ENCODE measurements around the gene CSF3. TPM values are rescaled to one million over a fixed set of nuclear protein-coding genes. Genes with fewer than 3 reads are reported as not detected.

CSF3 gene
- total and polyA plus RNA-seq, 11 donors: 0.14 to 1.3 (median 0.63) TPM; not detected in 7

GRCh38 chr17:40056379-40057015 is 41.3 kb downstream of the CSF3 start:
- Histone ChIP-seq H3K4me1 (peaks cover 0 to 39% (median 24%) of the 10 kb centered on the region in 12 donors), H3K27ac (peak overlapping the region in 11 of 12 donors; percentile 18 to 82 (median 76)), H3K36me3 (peaks cover 0 to 19% (median 16%) of the 10 kb centered on the region in 9 donors), H3K9me3 (no peaks in the 10 kb centered on the region), H3K4me3 (no peak overlapping the region), H3K27me3 (no peaks in the 10 kb centered on the region)
- no peak for TF ChIP-seq POLR2A (IDR thresholded peaks at IDR 0.05)
- no peak for TF ChIP-seq CTCF (IDR thresholded peaks at IDR 0.05)
- peak in 2 of 5 donors; percentile 32 to 52 for DNase-seq
- intact Hi-C loops (cut with DNase I): no loop called here
- peak in 3 of 4 donors; percentile 9 to 28 (median 11) for ATAC-seq
- WGBS, 4 donors: 61 to 77% (median 66%) methylated on average over 6 of the region's 6 CpGs

GRCh38 chr17:40058186-40058784 is 43.0 kb downstream of the CSF3 start:
- intact Hi-C loops (cut with DNase I): no loop called here
- Histone ChIP-seq H3K27me3 (no peaks in the 10 kb centered on the region), H3K4me3 (peak overlapping the region in 3 of 12 donors; percentile 2 to 30 (median 15)), H3K27ac (peak overlapping the region; percentile 11 to 85 (median 77)), H3K9me3 (no peaks in the 10 kb centered on the region), H3K36me3 (peaks cover 0 to 2% (median 0%) of the 10 kb centered on the region in 9 donors), H3K4me1 (peaks cover 0 to 40% (median 27%) of the 10 kb centered on the region in 12 donors)
- WGBS, 4 donors: 43 to 61% (median 51%) methylated on average over 8 of the region's 8 CpGs
- peak in 1 of 4 donors; percentile 25 for ATAC-seq
- TF ChIP-seq POLR2A (IDR thresholded peaks at IDR 0.05) (no peak), CTCF (IDR thresholded peaks at IDR 0.05) (no peak)
- peak in 2 of 5 donors; percentile 6 to 57 for DNase-seq

DNA sequence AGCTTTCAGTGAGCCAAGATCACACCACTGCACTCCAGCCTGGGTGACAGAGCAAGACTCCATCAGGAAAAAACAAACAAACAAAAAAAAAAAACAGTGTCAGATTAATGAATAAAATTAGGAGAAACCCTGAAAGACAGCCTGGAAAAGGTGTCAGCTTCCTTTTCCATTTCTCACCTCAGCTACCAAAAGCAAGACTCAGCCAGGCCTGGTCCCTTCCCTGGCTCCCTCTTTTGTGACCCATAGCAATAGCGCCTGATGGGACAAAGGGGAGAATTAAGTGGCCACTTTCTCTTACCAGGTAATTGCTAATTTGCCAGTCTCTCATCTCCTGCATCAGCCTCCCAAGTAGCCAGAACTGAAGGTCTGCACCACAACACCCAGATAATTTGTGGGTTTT is 43.6 kb downstream of the CSF3 start:
- no peaks in the 10 kb centered on the region for H3K27me3 ChIP-seq
- H3K9me3 ChIP-seq: no peaks in the 10 kb centered on the region
- no peaks in the 10 kb centered on the region for H3K36me3 ChIP-seq
- TF ChIP-seq CTCF (IDR thresholded peaks at IDR 0.05) (no peak), POLR2A (IDR thresholded peaks at IDR 0.05) (no peak)
- ATAC-seq (no peak), DNase-seq (peak in 2 of 5 donors; percentile 0 to 6)
- peak overlapping the region in 1 of 12 donors; percentile 15 for H3K4me3 ChIP-seq
- intact Hi-C loops (cut with DNase I): no loop called here
- H3K27ac ChIP-seq: peak overlapping the region; percentile 11 to 85 (median 77)
- 87 to 100% (median 95%) methylated on average over 1 of the region's 1 CpG for WGBS, 4 donors
- H3K4me1 ChIP-seq: peaks cover 0 to 38% (median 24%) of the 10 kb centered on the region in 12 donors

- Histone ChIP-seq H3K9me3 (no peaks in the 10 kb centered on the region), H3K4me3 (no peak overlapping the region), H3K27me3 (no peaks in the 10 kb centered on the region), H3K27ac (peak overlapping the region in 4 of 12 donors; percentile 58 to 82 (median 76)), H3K36me3 (no peaks in the 10 kb centered on the region), H3K4me1 (peaks cover 3 to 45% (median 29%) of the 10 kb centered on the region in 12 donors)
- DNase-seq (peak in 2 of 5 donors; percentile 36 to 49), ATAC-seq (no peak)
- 69 to 74% (median 71%) methylated on average over 8 of the region's 8 CpGs for WGBS, 4 donors
- TF ChIP-seq CTCF (IDR thresholded peaks at IDR 0.05) (no peak), POLR2A (IDR thresholded peaks at IDR 0.05) (no peak)
- intact Hi-C loops (cut with DNase I): loop anchor here in 4 of 10 donors (5.0 kb wide), 2 partner anchors 37 to 52 kb away; no protein-coding TSS in a partner anchor
These were observed 44.7 kb downstream of the CSF3 start for GRCh38 chr17:40059729-40060475.

All from heart left ventricle (tissue), 16 donors.